Osteoblast (primary cell): Measurements from ENCODE around the gene ALKBH4. TPM values are rescaled to one million over a fixed set of nuclear protein-coding genes. Genes with fewer than 3 reads are reported as not detected.
"Not testable (repeated sequence)": the region's sequence is repeated elsewhere in the genome, so short reads cannot be mapped to it uniquely, and the experiment has no call there.

ENCODE experiments used
- DNase-seq: peaks from one replicate; pipeline ENCODE4 v3.0.0; 2011; ENCODE audit warnings: low spot score, mixed read lengths; ENCODE audit not compliant: insufficient read length; ENCODE audit errors: missing footprints
- H2AFZ ChIP-seq: 2 replicates; pipeline ENCODE4 v1.6.0; 2011; ENCODE audit warnings: mild to moderate bottlenecking, low read length
- H3K27ac ChIP-seq: 2 replicates; pipeline ENCODE4 v1.5.1; 2011; ENCODE audit warnings: mild to moderate bottlenecking, low read depth, low read length, moderate library complexity
- H3K27me3 ChIP-seq: 2 replicates; pipeline ENCODE4 v1.6.0; 2012; ENCODE audit warnings: mild to moderate bottlenecking, control low read depth, inconsistent platforms, low read length, moderate library complexity; ENCODE audit not compliant: insufficient read depth
- H3K36me3 ChIP-seq: 2 replicates; pipeline ENCODE4 v1.5.1; 2011; ENCODE audit warnings: mild to moderate bottlenecking, low read length, control low read depth, moderate library complexity; ENCODE audit not compliant: insufficient read depth
- H3K4me1 ChIP-seq: 2 replicates; pipeline ENCODE4 v1.5.1; 2011; ENCODE audit warnings: mild to moderate bottlenecking, low read length, control low read depth, moderate library complexity; ENCODE audit not compliant: insufficient read depth
- H3K4me2 ChIP-seq: 2 replicates; pipeline ENCODE4 v1.6.0; 2011; ENCODE audit warnings: mild to moderate bottlenecking, low read length; ENCODE audit not compliant: insufficient read depth
- H3K4me3 ChIP-seq: fragments of 200-600 bp; sonication (generic); 3 replicates; pipeline ENCODE4 v1.5.1; 2012; ENCODE audit warnings: mild to moderate bottlenecking, low read length, inconsistent platforms; ENCODE audit not compliant: insufficient read depth
- H3K79me2 ChIP-seq: 2 replicates; pipeline ENCODE4 v1.6.0; 2012; ENCODE audit warnings: mild to moderate bottlenecking, low read length, control low read depth, inconsistent platforms; ENCODE audit not compliant: insufficient read depth
- H3K9me3 ChIP-seq: 2 replicates; pipeline ENCODE4 v1.5.1; 2011; ENCODE audit warnings: low read depth, low read length, control low read depth
- H4K20me1 ChIP-seq: 2 replicates; pipeline ENCODE4 v1.6.0; 2012; ENCODE audit warnings: mild to moderate bottlenecking, low read length, control low read depth; ENCODE audit not compliant: insufficient read depth
- total RNA-seq: library from RNA; depleted of rRNA; stranded (reverse); fragments of >200 nt; gene quantifications from 2 replicates; pipeline ENCODE4 v1.2.3, GENCODE V29; 2012
- TF ChIP-seq, protein P1 (sequence below): IDR thresholded peaks from 2 replicates; pipeline ENCODE4 v1.5.1; 2011; ENCODE audit warnings: mild to moderate bottlenecking, low read depth, low read length, moderate library complexity; ENCODE audit errors: extremely low read depth

Gene ALKBH4
- total RNA-seq, 1 donor: 16.3 TPM

DNA sequence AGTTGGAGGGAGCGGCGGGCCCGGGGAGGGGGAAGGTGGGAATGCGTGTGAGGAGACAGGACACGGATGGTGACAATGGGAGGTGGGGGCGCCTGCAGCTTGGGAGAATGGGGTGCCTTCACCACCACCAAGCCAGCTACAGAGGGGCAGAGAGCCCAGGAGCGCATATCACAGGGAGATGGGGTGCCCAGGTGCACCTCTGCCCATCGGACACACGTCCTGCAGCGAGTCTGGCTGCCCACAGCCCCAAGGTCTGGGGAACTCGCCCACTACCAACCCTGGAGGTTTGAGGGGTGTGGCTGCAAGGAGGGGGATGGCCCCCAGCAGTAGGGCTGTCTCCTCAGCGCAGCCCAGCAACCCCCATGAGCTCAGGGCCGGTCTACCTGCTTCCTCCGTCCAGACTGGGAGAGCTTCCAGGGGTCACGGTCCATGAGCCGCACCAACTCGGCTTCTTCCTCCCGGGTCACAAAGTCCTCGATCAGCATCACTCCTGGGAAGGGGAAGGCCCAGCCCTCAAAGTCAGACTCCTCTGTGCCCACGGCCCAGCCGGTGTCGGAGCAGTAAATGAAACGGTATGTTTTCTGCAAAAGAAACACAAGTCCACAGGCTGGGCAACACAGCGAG lies 5.3 kb downstream of the ALKBH4 start:
- Histone ChIP-seq H3K27me3 (no peaks in the 10 kb centered on the region), H4K20me1 (peaks cover 9% of the 10 kb centered on the region), H3K79me2 (peaks cover 28% of the 10 kb centered on the region), H3K4me2 (no peak overlapping the region), H3K4me1 (peaks cover 5% of the 10 kb centered on the region), H2AFZ (no peak overlapping the region), H3K27ac (no peak overlapping the region), H3K4me3 (no peak overlapping the region), H3K9me3 (no peaks in the 10 kb centered on the region), H3K36me3 (peaks cover 14% of the 10 kb centered on the region)
- peak; percentile 47 for DNase-seq
- TF ChIP-seq, protein P1, sequence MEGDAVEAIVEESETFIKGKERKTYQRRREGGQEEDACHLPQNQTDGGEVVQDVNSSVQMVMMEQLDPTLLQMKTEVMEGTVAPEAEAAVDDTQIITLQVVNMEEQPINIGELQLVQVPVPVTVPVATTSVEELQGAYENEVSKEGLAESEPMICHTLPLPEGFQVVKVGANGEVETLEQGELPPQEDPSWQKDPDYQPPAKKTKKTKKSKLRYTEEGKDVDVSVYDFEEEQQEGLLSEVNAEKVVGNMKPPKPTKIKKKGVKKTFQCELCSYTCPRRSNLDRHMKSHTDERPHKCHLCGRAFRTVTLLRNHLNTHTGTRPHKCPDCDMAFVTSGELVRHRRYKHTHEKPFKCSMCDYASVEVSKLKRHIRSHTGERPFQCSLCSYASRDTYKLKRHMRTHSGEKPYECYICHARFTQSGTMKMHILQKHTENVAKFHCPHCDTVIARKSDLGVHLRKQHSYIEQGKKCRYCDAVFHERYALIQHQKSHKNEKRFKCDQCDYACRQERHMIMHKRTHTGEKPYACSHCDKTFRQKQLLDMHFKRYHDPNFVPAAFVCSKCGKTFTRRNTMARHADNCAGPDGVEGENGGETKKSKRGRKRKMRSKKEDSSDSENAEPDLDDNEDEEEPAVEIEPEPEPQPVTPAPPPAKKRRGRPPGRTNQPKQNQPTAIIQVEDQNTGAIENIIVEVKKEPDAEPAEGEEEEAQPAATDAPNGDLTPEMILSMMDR: no peak

DNA sequence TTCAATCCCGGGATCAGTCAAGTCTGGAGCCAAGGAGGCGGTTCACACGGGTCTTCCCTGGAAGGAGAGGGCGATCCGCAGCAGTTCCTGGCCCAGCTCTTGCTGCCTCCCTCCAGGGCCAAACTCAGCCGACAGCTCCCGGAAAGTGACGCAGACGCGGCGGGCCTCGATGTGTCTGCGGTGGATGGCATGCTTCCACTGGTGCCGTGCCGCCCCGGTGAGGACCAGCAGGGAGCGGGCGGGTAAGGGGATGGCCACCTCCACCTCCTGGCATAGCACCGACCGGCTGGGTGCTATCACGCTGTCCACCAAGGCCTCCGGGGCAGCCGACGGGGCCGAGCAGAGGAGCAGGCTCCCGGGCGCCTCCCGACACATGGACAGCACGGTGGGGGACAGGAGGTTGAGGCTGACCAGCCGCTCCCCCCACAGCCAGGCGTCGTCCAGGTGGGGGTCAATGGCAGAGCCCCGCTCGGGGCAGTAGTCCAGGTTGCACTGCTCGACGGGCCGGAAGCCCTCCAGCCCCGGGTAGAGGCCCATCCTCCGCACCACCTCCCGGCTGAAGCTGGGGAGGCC lies 7.2 kb downstream of the ALKBH4 start:
- Histone ChIP-seq H2AFZ (no peak overlapping the region), H3K27me3 (no peaks in the 10 kb centered on the region), H4K20me1 (peaks cover 9% of the 10 kb centered on the region), H3K79me2 (peaks cover 11% of the 10 kb centered on the region), H3K9me3 (no peaks in the 10 kb centered on the region), H3K27ac (no peak overlapping the region), H3K36me3 (peaks cover 14% of the 10 kb centered on the region), H3K4me2 (no peak overlapping the region), H3K4me3 (no peak overlapping the region), H3K4me1 (no peaks in the 10 kb centered on the region)
- DNase-seq: peak; percentile 56
- TF ChIP-seq, protein P1: no peak

- no peaks in the 10 kb centered on the region for H3K27me3 ChIP-seq
- TF ChIP-seq, protein P1: no peak
- no peak overlapping the region for H3K27ac ChIP-seq
- H3K79me2 ChIP-seq: peaks cover 3% of the 10 kb centered on the region
- H3K4me3 ChIP-seq: no peak overlapping the region
- DNase-seq: peak; percentile 95
- peaks cover 14% of the 10 kb centered on the region for H3K36me3 ChIP-seq
- peaks cover 5% of the 10 kb centered on the region for H4K20me1 ChIP-seq
- peaks cover 5% of the 10 kb centered on the region for H3K4me1 ChIP-seq
- no peak overlapping the region for H3K4me2 ChIP-seq
- H3K9me3 ChIP-seq: no peaks in the 10 kb centered on the region
- no peak overlapping the region for H2AFZ ChIP-seq
Measured at GRCh38 chr7:102456327-102456726, 8.3 kb downstream of the ALKBH4 start.

DNA sequence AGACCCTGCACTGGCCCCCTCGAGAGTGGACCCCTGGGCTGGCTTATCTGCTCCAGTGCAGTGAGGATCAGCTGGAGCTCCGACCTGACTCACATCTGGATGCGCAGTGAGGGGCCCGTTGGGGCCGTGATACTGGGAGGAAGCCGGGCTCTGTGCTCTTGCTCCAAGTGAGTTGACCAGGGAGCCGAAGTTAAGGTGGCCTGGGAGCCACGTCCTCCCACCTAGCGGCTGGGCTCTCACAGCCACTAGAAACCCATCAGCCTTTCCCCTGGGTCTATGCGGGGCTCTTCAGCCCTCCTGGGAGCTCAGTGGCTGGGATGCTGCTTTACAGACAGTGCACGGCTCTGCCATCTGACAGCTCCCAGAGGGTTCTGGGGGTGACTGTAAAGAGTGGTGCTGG lies 9.1 kb downstream of the ALKBH4 start:
- Histone ChIP-seq H3K27me3 (no peaks in the 10 kb centered on the region), H3K36me3 (peaks cover 14% of the 10 kb centered on the region), H3K4me3 (no peak overlapping the region), H4K20me1 (peaks cover 5% of the 10 kb centered on the region), H3K9me3 (no peaks in the 10 kb centered on the region), H3K27ac (no peak overlapping the region), H3K79me2 (peaks cover 1% of the 10 kb centered on the region), H3K4me2 (no peak overlapping the region), H2AFZ (no peak overlapping the region), H3K4me1 (peaks cover 8% of the 10 kb centered on the region)
- TF ChIP-seq, protein P1: no peak
- peak; percentile 66 for DNase-seq

- not testable (repeated sequence) for H3K79me2 ChIP-seq, DNase-seq, H3K4me1 ChIP-seq, H3K4me3 ChIP-seq, H3K4me2 ChIP-seq, H2AFZ ChIP-seq, H3K9me3 ChIP-seq, H4K20me1 ChIP-seq, H3K27ac ChIP-seq, H3K27me3 ChIP-seq
- peaks cover 14% of the 10 kb centered on the region for H3K36me3 ChIP-seq
Measured at GRCh38 chr7:102454932-102455331, 9.7 kb downstream of the ALKBH4 start.
